ENCODE data around the gene TANGO2. TPM values are rescaled to one million over a fixed set of nuclear protein-coding genes. Genes with fewer than 3 reads are reported as not detected.

TANGO2 gene
- polyA plus RNA-seq, 1 donor from 2014 or later: 12.7 TPM

DNA sequence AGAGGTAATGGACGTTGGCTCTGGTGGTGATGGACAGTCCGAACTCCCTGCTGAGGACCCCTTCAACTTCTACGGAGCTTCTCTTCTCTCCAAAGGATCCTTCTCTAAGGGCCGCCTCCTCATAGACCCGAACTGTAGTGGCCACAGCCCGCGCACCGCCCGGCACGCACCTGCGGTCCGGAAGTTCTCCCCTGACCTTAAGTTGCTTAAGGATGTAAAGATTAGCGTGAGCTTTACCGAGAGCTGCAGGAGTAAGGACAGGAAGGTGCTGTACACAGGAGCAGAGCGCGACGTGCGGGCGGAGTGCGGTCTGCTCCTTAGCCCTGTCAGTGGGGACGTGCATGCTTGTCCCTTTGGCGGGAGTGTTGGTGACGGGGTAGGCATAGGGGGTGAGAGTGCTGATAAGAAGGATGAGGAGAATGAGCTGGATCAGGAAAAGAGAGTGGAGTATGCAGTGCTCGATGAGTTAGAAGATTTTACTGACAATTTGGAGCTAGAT, 65.2 kb downstream of the TANGO2 start:
- H3F3A ChIP-seq (ENCODE audit: insufficient read depth, low read length, poor library complexity, severe bottlenecking): no peaks in the 10 kb centered on the region
- H3K4me3 ChIP-seq (ENCODE audit: low read length): no peak overlapping the region
- no peaks in the 10 kb centered on the region for H3K27me3 ChIP-seq (ENCODE audit: insufficient read depth, low read depth, low read length)
- peaks cover 23% of the 10 kb centered on the region for H4K20me1 ChIP-seq (ENCODE audit: insufficient read depth)
- peaks cover 3% of the 10 kb centered on the region for H3K36me3 ChIP-seq (ENCODE audit: insufficient read depth, low read length)
- H3K9ac ChIP-seq (ENCODE audit: low read length): no peak overlapping the region
- TF ChIP-seq, protein P1, sequence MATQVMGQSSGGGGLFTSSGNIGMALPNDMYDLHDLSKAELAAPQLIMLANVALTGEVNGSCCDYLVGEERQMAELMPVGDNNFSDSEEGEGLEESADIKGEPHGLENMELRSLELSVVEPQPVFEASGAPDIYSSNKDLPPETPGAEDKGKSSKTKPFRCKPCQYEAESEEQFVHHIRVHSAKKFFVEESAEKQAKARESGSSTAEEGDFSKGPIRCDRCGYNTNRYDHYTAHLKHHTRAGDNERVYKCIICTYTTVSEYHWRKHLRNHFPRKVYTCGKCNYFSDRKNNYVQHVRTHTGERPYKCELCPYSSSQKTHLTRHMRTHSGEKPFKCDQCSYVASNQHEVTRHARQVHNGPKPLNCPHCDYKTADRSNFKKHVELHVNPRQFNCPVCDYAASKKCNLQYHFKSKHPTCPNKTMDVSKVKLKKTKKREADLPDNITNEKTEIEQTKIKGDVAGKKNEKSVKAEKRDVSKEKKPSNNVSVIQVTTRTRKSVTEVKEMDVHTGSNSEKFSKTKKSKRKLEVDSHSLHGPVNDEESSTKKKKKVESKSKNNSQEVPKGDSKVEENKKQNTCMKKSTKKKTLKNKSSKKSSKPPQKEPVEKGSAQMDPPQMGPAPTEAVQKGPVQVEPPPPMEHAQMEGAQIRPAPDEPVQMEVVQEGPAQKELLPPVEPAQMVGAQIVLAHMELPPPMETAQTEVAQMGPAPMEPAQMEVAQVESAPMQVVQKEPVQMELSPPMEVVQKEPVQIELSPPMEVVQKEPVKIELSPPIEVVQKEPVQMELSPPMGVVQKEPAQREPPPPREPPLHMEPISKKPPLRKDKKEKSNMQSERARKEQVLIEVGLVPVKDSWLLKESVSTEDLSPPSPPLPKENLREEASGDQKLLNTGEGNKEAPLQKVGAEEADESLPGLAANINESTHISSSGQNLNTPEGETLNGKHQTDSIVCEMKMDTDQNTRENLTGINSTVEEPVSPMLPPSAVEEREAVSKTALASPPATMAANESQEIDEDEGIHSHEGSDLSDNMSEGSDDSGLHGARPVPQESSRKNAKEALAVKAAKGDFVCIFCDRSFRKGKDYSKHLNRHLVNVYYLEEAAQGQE (IDR thresholded peaks at IDR 0.05; ENCODE audit: borderline replicate concordance): no peak
- no peak for TF ChIP-seq TAF1 (IDR thresholded peaks at IDR 0.05; ENCODE audit: low read depth)
- TF ChIP-seq CTCF (IDR thresholded peaks at IDR 0.05; ENCODE audit: poor library complexity, severe bottlenecking): no peak
- TF ChIP-seq MXI1 (conservative IDR thresholded peaks at IDR 0.05; ENCODE audit: poor library complexity, severe bottlenecking): no peak
- no peak for TF ChIP-seq SMC3 (conservative IDR thresholded peaks at IDR 0.05; ENCODE audit: poor library complexity)
- TF ChIP-seq POLR2AphosphoS5 (IDR thresholded peaks at IDR 0.05): no peak
- no peak for TF ChIP-seq EZH2 (IDR thresholded peaks at IDR 0.05; ENCODE audit: borderline replicate concordance, insufficient read depth, low read length, poor library complexity, severe bottlenecking)
- TF ChIP-seq RAD21 (conservative IDR thresholded peaks at IDR 0.05): no peak
- TF ChIP-seq EP300 (conservative IDR thresholded peaks at IDR 0.05; ENCODE audit: poor library complexity, severe bottlenecking): no peak
- peaks cover 51% of the 10 kb centered on the region for H3K79me2 ChIP-seq (replicated peaks; ENCODE audit: insufficient read depth, low read length)
- no peaks in the 10 kb centered on the region for H3K9me3 ChIP-seq (ENCODE audit: low read length)
- no peak overlapping the region for H3K27ac ChIP-seq (ENCODE audit: low read length)
- no peaks in the 10 kb centered on the region for H3K9me2 ChIP-seq (ENCODE audit: insufficient read depth, low read length)
- no peak overlapping the region for H3K4me2 ChIP-seq (ENCODE audit: low read length)
- H2AFZ ChIP-seq (ENCODE audit: low read depth, low read length): no peak overlapping the region

DNA sequence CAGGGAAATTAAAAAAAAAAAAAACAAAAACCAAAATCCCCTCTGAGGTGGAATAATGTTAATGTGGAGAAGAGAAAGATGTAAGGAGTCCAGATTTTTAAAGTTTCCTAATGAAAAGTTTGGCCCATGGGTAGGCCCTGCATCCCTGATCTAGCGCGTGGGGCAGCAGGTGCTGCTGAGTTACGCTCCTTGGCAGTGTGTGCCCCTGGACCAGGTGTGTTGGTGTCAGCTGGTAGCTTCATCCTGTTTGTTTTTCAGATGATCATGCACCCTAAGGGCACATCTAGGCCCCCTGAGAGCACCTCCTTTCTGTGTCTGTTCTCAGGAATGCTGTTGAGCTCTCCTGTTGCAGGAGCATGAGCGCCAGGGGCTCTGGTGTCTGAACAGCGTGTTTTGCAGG, 65.9 kb downstream of the TANGO2 start:
- Histone ChIP-seq H3F3A (ENCODE audit: insufficient read depth, low read length, poor library complexity, severe bottlenecking) (no peaks in the 10 kb centered on the region), H3K27ac (ENCODE audit: low read length) (no peak overlapping the region), H3K27me3 (ENCODE audit: insufficient read depth, low read depth, low read length) (no peaks in the 10 kb centered on the region), H3K9ac (ENCODE audit: low read length) (no peak overlapping the region), H3K9me3 (ENCODE audit: low read length) (no peaks in the 10 kb centered on the region), H3K9me2 (ENCODE audit: insufficient read depth, low read length) (no peaks in the 10 kb centered on the region), H3K4me3 (ENCODE audit: low read length) (no peak overlapping the region), H4K20me1 (ENCODE audit: insufficient read depth) (peaks cover 23% of the 10 kb centered on the region), H2AFZ (ENCODE audit: low read depth, low read length) (no peak overlapping the region), H3K36me3 (ENCODE audit: insufficient read depth, low read length) (peaks cover 3% of the 10 kb centered on the region), H3K79me2 (replicated peaks; ENCODE audit: insufficient read depth, low read length) (peaks cover 45% of the 10 kb centered on the region), H3K4me2 (ENCODE audit: low read length) (no peak overlapping the region)
- TF ChIP-seq SMC3 (conservative IDR thresholded peaks at IDR 0.05; ENCODE audit: poor library complexity) (no peak), CTCF (IDR thresholded peaks at IDR 0.05; ENCODE audit: poor library complexity, severe bottlenecking) (no peak), EP300 (conservative IDR thresholded peaks at IDR 0.05; ENCODE audit: poor library complexity, severe bottlenecking) (no peak), EZH2 (IDR thresholded peaks at IDR 0.05; ENCODE audit: borderline replicate concordance, insufficient read depth, low read length, poor library complexity, severe bottlenecking) (no peak), RAD21 (conservative IDR thresholded peaks at IDR 0.05) (no peak), MXI1 (conservative IDR thresholded peaks at IDR 0.05; ENCODE audit: poor library complexity, severe bottlenecking) (no peak), TAF1 (IDR thresholded peaks at IDR 0.05; ENCODE audit: low read depth) (no peak), POLR2AphosphoS5 (IDR thresholded peaks at IDR 0.05) (no peak)
- TF ChIP-seq, protein P1 (IDR thresholded peaks at IDR 0.05; ENCODE audit: borderline replicate concordance): no peak

Measured in neural cell (in vitro differentiated cells).